NCI-H2171 (cell line): ENCODE measurements around the gene TNFRSF14.
"Not testable (repeated sequence)": the region's sequence is repeated elsewhere in the genome, so short reads cannot be mapped to it uniquely, and the experiment has no call there.

ENCODE experiments used
- DNase-seq: peaks from one replicate; lab custom pipeline; 2025; lab: John Stamatoyannopoulos, UW

TNFRSF14 gene

DNA sequence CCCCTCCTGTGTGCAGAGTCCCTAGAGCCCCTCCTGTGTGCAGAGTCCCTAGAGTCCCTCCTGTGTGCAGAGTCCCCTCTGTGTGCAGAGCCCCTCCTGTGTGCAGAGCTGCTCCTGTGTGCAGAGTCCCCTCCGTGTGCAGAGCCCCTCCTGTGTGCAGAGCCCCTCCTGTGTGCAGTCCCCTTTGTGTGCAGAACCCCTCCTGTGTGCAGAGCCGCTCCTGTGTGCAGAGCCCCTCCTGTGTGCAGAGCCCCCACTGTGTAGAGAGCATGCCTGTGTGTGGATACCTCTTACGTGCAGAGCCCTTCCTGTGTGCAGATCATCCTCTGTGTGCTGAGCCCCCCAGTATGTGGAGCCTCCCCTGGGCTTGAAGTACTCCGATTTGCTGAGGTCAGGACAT lies 17.8 kb upstream of the TNFRSF14 start:
- DNase-seq, result no peak

DNA sequence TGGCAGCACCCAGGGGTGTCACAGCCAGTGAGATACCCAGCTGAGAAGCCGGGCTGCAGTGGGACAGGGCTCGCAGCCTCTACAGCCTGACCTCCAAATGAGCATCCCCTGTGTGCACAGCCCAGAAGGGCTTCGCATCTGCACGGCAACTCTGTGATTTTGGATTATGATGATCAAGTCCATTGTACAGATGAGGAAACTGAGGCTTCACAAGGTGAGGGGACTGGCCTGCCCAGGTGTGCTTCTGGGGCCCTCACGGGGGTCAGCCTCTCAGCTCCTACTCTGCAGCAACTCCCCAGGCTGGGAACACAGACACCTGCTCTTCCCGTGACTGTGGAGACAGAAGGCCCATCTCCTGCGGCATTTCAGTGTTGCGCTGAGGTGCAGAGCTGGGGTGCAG lies 17.3 kb upstream of the TNFRSF14 start:
- DNase-seq, result no peak

DNA sequence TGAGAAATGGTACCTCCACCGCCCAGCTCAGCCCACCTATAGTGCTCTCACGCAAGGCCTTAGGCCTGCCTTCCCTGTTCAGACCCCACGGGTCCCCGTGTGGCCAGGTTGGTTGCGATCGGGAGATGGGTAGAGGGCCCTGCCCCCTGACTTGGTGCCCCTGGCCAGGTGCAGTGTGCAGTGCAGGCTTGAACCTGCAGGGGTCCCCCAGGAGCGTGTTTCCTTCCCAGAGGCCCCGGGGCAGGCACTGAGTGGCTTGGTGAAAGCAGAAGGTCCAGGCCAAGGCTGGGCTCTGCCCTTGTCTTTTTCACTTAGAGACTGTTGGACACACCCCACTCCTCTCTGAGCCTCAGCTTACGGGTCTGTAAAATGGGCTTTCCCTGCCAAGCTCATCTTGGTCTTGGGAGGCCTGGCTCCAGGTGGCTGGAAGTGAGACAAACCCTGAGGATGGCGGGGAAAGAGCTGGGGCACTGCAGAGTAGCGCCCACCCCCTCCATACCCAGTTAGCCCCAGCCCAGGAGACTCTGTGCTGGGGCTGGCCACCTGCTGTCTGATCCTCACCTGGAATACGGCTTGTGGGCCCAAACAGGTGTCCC lies 16.8 kb upstream of the TNFRSF14 start:
- DNase-seq, result no peak

DNA sequence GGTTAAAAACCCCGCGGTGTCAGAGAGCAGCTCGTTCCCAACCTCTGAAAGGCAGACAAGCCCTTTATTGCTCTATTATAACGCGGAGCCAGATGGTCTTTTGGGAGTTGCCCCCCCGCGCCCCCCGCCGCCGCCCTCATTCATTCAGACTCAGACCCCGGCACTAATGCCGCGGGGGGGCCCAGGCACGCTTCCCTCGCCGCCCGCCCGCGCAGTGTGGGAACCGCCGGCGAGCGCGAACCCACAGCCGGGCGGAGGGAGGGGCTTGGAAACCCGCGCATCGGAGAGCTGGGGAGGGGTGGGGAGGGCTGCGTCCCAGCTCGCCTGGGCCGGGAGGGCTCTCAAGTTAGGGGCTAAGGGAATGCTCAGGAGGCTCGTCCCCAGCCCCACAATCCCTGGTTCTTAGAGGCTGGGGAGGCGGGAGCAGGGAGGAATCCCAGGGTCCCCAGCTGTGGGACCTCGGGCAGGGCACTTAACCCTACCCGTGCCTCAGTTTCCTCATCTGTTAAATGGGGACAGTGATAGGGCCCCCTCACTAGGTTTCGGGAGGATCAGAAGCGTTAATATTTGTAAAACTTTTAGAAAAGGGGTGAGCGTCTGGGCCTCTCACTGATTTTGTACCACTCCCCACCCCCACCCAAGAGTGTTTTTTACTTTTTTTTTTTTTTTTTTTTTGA lies 15.2 kb upstream of the TNFRSF14 start:
- peak; percentile 68 for DNase-seq

DNA sequence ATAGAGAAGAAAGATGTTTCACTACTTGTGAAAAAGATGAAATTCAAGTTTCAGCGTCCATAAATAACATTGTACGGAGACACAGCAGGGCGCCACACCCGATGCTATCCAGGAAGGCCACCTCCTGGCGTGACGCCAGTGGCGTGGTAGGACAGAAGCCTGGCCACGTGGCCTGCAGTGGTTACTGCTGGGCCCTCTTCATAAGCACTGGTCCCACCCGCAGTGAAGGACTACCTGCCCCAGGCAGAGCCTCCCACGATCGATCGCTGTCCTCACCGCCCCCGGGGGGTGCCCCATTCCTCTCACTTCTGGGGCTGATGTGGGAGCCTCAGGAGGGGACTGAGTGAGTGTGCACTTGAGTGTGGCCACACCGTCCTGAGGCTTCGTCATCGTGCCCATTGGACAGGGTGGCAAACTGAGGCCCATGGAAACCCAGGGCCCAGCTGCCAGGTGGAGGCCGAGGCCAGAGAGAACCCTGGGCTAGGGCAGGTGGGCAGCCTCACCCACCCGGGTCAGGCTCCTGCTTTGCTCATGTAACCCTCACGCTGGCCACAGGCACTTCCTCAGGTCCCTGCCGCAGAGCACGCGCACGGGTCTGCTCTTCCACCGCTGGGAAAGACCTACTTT lies 14.4 kb upstream of the TNFRSF14 start:
- DNase-seq, result no peak

DNA sequence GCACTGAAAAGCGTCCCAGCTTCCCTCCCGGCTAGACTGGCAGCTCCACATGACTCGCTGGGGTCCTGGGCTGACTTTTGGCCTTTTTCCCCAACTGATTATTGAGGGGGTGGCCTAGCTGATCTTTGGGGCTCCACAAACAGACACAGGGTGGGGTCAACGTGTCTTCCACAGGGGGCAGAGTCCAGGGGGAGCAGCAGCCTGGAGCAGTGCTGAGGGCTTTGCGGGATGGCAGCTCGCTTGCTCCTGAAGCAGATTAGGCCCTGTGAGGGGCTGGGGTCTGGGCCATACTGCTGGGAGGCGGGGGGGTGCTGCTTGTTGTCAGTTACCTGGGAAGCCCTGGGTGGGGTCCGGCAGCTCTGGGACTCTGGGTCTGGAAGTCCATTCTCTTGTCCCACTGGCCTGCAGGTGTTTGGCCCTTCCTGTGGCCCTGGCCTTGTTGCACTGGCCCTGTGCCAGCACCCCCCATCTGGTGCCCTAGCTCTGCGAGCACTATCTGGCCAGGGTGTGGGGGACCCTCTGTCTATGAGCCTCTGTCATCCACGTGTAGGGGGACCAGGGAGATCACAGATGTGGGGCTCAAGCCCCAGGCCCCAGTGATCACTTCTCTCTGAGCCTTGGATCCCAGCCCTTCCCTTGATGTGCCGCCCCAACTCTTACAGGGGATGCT lies 13.8 kb upstream of the TNFRSF14 start:
- DNase-seq, result no peak

DNA sequence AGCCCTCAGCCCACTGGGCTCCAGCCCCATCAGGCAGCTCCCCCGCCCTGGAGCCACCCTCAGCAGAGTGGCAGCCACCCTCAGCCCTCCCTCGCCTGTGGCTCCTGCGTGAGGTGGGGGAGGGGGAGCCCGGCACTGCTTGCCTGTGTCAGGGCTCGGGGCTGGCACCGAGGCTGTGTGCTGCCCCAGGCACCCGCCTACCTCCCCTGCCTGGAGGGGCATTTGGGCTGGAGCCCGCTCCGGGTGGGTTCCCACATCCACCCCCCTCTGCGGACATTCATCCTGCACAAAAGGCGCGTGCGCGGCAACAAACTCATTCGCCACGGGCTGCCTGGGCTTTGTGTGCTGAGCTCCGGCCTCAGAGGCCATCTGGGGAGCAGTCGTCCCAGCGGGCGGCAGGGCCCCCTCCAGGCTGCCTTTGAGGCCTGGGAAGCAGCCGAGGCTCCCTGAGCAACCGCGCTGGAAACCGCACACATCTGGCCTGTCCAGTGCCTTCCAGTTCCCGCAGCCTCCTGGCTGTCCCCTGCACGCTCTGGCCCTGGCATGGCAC lies 12.6 kb upstream of the TNFRSF14 start:
- DNase-seq, result peak; percentile 34

DNA sequence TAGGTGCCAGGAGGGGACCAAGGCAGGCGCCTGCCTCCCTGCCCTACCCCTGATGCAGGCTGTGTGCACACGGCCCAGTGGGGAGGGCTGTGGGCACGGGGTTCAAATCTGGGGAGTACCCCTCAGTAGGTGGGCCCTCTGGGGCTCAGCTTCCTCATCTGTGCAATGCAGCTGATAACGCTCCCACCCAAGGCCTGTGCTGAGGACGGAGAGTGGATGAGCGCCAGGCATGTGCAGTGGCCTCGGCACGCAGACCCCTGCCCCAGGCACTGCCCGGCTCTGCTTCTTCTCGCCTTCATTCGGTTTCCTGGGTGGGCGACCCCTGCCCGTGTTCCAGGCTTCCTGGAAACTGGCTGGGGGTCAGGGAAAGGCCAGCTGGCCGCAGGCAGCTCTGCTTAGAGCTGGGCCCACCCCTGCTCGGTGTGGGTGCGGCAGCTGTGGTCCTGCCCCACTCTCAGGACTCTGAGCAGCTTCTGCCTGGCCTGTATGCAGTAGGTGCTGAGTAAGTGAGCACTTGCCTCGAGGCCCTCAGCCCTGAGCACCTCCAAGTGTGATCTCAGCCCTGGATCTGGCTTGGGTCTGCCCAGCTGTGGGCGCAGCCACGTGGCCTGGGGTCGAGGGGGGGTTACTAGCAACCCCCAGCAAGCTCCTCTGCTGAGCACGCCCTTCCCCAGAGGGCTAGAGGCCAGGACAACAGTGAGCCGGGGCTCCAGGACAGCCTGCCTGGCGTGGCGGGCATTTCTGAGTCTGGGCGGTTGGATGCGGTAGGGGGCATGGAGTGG lies 11.9 kb upstream of the TNFRSF14 start:
- no peak for DNase-seq

DNA sequence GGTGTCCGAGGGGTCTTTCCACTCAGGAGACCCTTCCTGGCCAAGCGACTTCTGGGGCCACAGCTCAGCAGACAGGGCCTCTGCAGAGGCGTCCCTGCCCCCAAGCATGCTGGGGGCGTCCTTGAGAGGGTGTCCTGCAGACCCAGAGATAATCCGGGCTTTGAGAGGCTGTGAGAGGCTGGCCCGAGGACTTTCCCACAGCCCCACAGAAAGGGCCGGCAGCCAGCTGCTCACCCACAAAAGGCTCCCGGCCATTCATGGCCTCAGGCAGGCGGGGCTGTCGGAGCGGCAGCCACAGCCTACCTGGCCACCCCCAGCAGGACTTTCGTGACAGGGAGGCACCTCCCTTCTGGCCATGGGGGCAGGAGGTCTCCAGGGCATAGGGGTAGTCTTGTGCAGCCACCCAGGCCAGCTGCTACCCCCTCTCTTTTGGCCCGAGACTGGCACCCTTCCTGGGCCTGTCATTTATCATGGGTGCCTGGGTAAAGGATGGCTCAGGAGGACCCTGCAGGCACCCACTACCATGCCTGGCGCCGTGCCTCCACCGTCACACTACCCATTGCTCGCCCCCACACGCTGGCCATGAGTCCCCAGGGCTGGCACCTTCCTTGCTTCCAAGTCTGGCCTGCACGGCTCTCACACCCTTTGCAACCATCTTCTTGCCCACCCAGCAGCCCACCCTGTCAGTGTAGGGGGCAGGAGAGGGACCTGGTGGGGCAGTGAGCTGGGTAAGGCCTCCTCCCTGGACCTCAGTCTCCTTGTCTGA lies 11.1 kb upstream of the TNFRSF14 start:
- no peak for DNase-seq

DNA sequence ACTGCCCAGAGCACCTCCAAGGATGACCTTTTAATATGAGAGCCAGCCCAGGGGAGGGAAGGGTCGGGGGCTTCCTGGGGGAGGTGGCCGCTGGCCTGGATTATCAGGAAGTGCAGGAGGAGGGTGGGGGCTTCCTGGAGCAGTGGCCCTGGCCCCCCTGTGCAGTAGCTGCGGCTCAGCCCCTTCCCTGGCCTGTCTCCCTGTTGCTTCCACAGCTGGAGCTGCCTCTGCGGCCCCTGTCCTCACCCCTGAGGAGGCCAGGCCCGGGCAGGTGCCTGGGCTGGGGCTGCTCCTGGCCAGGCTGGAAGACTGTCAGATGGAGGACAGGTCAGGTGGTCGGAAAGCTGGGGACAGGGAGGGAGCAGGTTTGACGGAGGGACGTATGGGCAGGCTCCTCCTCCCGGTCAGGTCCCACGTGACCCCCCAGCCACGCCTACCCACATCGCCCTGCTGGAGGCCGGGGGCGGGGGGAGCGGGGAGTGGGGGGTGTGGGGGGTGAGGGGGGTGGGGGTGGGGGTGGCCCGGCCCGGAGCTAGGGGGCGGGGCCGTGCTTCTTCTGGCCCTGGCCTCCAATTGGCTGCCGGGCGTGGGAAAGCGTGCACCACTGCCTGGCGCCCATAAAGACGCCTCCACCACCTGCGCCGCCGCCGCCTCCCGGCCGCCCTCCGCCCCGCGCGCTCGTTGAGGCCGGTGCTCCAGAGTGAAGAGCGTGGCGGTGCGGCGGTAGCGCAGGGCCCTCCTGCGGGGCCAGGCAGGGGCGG lies 10.2 kb upstream of the TNFRSF14 start:
- peak; percentile 83 for DNase-seq

DNA sequence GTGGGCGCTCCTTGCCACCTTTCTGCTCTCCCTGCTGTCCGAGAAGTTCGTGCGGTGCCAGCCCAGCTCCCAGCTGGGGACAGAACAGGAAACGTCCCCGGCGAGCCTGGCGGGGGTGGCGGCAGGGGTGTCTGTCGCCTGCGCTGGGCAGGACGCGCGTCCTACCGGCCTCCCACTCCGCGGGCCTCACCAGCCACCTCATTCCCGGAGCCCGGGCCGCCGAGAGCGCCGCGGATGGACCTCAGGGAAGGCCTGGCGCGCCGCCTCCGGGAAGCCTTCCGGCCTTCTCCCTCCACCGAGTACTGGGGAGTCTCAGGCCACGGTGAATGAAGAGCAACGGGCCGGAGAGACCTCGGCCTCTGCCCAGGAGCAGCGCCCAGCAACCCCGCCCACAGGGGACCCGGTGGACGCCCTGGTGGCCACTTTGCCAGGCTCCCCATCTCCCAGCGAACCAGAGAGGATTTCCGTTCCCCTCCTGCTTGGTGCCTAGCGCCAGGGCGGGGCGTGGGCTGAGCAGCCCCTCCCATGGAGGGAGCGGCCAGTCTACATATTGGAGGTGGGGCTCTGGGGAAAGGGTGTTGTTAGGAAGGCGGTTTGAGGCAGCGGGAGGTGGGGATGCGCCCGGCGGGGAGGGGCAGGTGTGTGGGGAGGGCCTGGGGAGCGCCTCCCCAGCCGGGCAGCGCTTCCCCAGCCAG lies 9.5 kb upstream of the TNFRSF14 start:
- no peak for DNase-seq

DNA sequence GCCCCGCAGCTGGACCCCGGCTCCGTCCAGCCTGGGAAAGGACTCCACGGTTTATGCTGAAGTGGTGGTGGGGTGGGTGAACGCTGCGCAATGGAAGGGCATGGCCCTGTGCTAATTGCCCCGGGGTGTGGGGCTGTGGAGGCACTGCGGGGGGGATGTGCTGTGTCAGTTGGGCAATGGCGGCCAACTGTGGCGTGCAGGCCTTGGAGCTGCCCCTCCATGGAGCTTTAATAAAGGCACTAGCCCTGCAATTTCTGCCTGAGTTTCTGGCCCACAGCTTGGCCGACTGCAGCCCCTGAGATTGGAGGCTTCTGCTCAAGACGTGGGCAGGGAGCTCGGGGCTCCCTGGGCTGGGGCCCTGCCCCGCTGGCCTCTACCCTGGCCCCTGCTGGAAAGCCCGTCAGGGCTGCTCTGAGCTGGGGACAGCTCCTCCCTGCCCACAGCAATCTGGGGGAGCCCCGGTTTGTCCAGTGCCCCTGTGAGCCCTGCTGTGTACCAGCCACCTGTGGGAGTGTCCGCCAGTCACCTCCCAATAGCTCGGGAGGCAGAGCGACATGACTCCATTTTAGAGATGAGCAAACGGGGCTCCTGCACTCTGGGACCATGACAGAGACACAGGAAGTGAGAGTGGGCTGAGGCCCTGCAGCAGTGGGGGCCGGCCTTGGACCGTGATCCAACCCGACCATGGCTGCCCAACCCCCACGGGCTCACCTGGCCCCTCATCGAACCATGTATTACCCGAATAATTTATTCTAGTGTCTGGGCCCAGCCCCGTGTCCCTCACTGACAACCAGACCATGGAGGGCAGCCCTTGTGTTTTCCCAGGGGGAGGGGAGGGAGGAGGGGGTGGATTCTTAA lies 8.7 kb upstream of the TNFRSF14 start:
- no peak for DNase-seq

DNA sequence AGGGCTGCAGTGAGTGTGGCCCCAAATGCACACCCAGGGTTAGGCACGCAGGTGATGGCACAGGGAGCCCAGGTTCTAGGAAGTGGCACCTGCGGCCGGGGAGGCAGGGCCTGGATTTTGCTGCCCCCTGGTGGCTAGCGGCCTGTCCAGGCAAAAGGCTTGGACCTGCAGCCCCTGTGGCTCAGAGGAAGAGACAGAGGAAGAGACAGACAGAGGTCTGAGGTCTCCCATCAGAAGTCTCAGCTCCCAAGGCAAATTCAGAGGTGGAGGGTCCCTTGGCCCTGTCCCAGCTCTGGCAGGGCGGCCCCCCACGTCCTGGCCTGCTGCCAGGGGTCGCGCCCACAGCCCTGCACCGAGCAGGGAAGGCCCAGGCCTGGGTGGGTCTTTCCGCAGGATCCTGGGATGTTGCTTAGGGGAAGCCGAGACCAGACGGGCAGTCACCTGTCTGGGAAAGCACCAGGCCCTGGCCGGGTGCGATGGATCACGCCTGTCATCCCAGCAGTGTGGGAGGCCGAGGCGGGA lies 8.0 kb upstream of the TNFRSF14 start:
- DNase-seq, result peak; percentile 66

DNA sequence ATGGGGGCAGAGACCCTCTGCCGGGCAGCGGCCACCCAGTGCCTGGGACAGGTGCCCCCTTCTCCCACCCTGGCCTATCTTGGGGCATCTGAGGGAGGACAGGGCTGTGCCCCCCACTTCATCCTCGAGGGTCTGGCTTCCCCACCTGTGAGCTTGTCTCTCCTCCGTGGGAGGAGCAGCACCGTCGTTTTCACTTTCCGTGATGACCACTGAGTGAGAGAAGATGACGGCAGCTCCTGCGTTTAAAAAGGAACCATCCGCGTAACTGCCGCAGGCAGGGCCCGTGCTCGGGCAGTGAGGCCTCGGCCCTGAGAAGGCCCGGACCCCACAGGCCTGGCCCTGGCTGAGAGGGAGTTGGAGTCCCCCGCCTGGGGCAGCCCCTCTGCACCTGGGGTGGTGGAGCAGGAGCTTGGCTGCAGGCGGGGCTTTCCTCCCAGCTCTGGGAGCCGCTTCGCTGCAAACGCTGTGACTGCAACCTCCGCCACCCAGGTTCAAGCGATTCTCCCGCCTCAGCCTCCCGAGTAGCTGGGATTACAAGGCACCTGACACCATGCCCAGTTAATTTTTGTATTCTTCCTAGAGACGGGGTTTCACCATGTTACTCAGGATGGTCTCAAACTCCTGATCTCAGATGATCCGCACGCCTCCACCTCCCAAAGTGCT lies 6.7 kb upstream of the TNFRSF14 start:
- not testable (repeated sequence) for DNase-seq

DNA sequence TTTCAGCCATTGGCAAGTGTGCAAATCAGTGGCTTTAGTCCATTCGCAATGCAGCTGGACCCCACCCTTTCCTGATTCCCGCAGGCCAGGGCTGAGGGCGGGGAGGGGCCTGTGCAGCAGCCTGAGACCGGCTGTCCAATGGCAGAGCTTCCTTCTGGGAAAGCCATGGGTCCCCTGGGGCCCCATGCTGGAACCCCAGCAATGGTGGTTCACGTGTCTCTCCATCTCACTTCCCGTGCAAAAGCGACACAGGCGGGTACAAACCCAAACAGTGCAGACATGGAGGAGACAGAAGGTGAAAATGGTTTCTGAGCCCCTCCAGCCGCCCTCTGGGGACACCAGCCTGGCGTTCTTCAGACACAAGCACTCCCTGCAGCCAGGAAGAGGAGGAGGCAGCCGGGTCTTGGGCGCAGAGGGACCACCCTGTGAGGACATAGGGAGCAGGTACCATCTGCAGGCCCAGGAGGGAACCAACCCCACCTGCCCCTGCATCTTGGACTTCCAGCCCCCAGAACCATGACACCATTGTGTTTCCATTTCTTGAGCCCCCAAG lies 5.8 kb upstream of the TNFRSF14 start:
- not testable (repeated sequence) for DNase-seq

DNA sequence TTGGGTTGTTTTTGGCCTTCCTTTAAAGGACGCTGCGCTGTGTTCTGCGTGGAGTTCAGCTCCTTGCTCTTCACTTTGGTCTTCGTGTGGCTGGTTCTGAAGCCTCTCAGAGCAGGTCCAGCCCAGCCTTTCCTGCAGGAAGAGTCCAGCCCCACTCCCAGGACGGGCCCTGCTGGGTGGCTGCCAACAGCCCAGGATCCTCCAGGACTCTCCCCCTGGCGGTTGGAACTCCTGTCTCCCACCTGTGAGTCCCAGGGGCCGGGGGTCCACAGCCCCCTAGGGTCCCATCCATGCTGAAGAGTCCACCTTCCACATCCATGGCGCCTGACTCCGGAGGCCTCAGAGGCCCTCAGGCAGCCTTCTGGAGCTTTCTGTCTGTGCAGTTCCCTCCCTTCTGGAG lies 4.6 kb upstream of the TNFRSF14 start:
- DNase-seq, result not testable (repeated sequence)

DNA sequence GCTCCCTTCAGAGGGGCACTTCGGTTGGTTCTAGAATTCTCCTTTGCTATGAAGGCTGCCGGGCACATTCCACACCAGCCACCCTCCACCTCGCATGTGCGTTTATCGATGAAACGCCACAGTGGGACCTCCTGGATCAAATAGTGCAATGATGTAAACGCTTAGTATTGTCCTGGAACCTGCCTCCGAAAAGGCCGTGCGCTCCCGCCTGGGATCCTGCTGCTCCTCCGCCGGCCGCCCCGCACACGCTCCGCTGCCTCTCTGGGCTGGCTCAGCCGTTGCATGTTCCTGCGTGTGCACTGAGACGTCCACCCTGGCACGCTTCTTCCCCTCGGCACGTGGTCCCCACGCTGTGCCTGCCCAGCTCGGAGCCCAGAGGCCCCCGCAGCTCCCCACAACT lies 4.0 kb upstream of the TNFRSF14 start:
- no peak for DNase-seq

DNA sequence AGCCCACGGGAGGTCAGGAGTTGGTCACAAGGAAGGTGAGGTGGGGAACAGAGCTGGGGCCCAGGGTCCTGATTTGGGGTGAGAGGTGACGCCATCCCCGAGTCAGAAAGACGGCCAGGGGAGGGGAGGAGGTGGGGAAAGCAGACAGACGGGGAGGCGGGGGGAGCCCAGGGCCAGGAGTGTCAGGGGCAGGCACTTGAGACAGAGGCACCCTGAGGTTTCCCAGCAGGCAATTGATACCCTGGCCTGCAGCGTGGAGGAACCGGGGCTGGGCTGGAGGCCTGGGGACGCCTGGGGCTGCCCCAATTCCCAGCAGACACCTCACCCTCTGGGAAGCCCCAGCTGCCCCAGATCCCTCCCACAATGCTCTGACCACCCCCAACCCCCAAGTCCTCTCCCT lies 3.1 kb upstream of the TNFRSF14 start:
- not testable (repeated sequence) for DNase-seq
